IMR-90 (cell line): Measurements from ENCODE around the gene ADCY1. TPM values are rescaled to one million over a fixed set of nuclear protein-coding genes. Genes with fewer than 3 reads are reported as not detected.

ENCODE experiments used
- ATAC-seq: fragments of 200-7000 bp; cut with Tn5 transposase; 2 replicates; pipeline ENCODE4 v1.9.1; 2020; ENCODE audit warnings: low read depth, mild to moderate bottlenecking, moderate library complexity
- BruUV-seq: library from RNA; stranded (reverse); fragments of 400-500 nt; replicated peaks from 2 replicates; lab custom pipeline; 2021; lab: Mats Ljungman, UMichigan
- CTCF ChIA-PET: fragments of 300-600 bp; formaldehyde crosslinking; extraction: SDS; loops from one replicate; lab custom pipeline; 2021; ENCODE audit warnings: antibody characterized with exemption; lab: Yijun Ruan, JAX
- POLR2A ChIA-PET: fragments of 300-600 bp; sonication (Branson Sonifier 250); formaldehyde crosslinking; loops from one replicate; lab custom pipeline; 2022; ENCODE audit warnings: antibody characterized with exemption; ENCODE audit not compliant: unreplicated experiment; lab: Charles Lee
- DNase-seq: peaks from one replicate; pipeline ENCODE4 v3.0.0; 2013
- H2AFZ ChIP-seq: replicated peaks from 2 replicates; pipeline ENCODE3; 2013; ENCODE audit warnings: low read length, mild to moderate bottlenecking; ENCODE audit not compliant: poor library complexity
- H2AK5ac ChIP-seq: 2 replicates; pipeline ENCODE4 v1.6.1; 2013; ENCODE audit warnings: low read depth, low read length, inconsistent platforms
- H2AK9ac ChIP-seq: replicated peaks from 2 replicates; pipeline ENCODE3; 2013; ENCODE audit warnings: mild to moderate bottlenecking, low read depth, low read length, moderate library complexity; ENCODE audit not compliant: poor library complexity
- H2BK120ac ChIP-seq: 2 replicates; pipeline ENCODE4 v1.6.1; 2013; ENCODE audit warnings: low read depth, low read length, inconsistent platforms
- H2BK15ac ChIP-seq: 3 replicates; pipeline ENCODE4 v1.6.1; 2013; ENCODE audit warnings: low read depth, low read length, inconsistent platforms
- H2BK20ac ChIP-seq: 2 replicates; pipeline ENCODE4 v1.6.1; 2013; ENCODE audit warnings: low read depth, mild to moderate bottlenecking, inconsistent platforms, low read length, moderate library complexity
- H2BK5ac ChIP-seq: 2 replicates; pipeline ENCODE4 v1.6.1; 2013; ENCODE audit warnings: mild to moderate bottlenecking, low read depth, low read length, inconsistent platforms; ENCODE audit not compliant: poor library complexity, severe bottlenecking
- H3K14ac ChIP-seq: replicated peaks from 2 replicates; pipeline ENCODE4 v1.6.1; 2013; ENCODE audit warnings: low read depth, low read length, inconsistent platforms
- H3K18ac ChIP-seq: 2 replicates; pipeline ENCODE4 v1.6.1; 2013; ENCODE audit warnings: low read depth, low read length, control low read depth
- H3K23ac ChIP-seq: 2 replicates; pipeline ENCODE4 v1.6.1; 2013; ENCODE audit warnings: low read depth, low read length, inconsistent platforms
- H3K27ac ChIP-seq: 2 replicates; pipeline ENCODE4 v1.5.1; 2013; ENCODE audit warnings: mild to moderate bottlenecking, control low read depth, low read length; ENCODE audit not compliant: insufficient read depth
- H3K27me3 ChIP-seq: 2 replicates; pipeline ENCODE4 v1.6.1; 2013; ENCODE audit warnings: low read length; ENCODE audit not compliant: control insufficient read depth, insufficient read depth
- H3K36me3 ChIP-seq: 2 replicates; pipeline ENCODE4 v1.6.1; 2013; ENCODE audit warnings: low read length, mixed read lengths; ENCODE audit not compliant: control insufficient read depth, insufficient read depth
- H3K4ac ChIP-seq: 2 replicates; pipeline ENCODE4 v1.6.1; 2013; ENCODE audit warnings: low read depth, low read length, inconsistent platforms
- H3K4me1 ChIP-seq: 2 replicates; pipeline ENCODE4 v1.6.1; 2013; ENCODE audit warnings: low read length, mixed read lengths; ENCODE audit not compliant: control insufficient read depth, insufficient read depth
- H3K4me2 ChIP-seq: 2 replicates; pipeline ENCODE4 v1.6.1; 2013; ENCODE audit warnings: low read depth, mild to moderate bottlenecking, control low read depth, low read length, moderate library complexity
- H3K4me3 ChIP-seq: 2 replicates; pipeline ENCODE4 v1.5.1; 2013; ENCODE audit warnings: low read depth, mild to moderate bottlenecking, control low read depth, low read length, moderate library complexity; ENCODE audit not compliant: insufficient read depth
- H3K56ac ChIP-seq: 2 replicates; pipeline ENCODE4 v1.6.1; 2013; ENCODE audit warnings: low read length, inconsistent platforms; ENCODE audit not compliant: insufficient read depth; ENCODE audit errors: extremely low read depth
- H3K79me1 ChIP-seq, 2 experiments: 2 replicates each; pipeline ENCODE4 v1.6.1; 2013; ENCODE audit warnings: low read length in 2 of 2, inconsistent platforms in 1 of 2, low read depth in 1 of 2
- H3K9ac ChIP-seq: 2 replicates; pipeline ENCODE4 v1.6.1; 2013; ENCODE audit warnings: low read depth, low read length, control low read depth
- H3K9me1 ChIP-seq: 2 replicates; pipeline ENCODE4 v1.6.1; 2013; ENCODE audit warnings: low read length, inconsistent platforms; ENCODE audit not compliant: insufficient read depth
- H3K9me3 ChIP-seq: 2 replicates; pipeline ENCODE4 v1.6.1; 2013; ENCODE audit warnings: low read length; ENCODE audit not compliant: control insufficient read depth, insufficient read depth
- H4K20me1 ChIP-seq: 2 replicates; pipeline ENCODE4 v1.6.1; 2013; ENCODE audit warnings: low read length, inconsistent platforms; ENCODE audit not compliant: insufficient read depth
- H4K5ac ChIP-seq: 2 replicates; pipeline ENCODE4 v1.6.1; 2013; ENCODE audit warnings: mild to moderate bottlenecking, low read depth, low read length, control low read depth
- H4K8ac ChIP-seq, 2 experiments: 2 replicates each; pipeline ENCODE4 v1.6.1; 2013; ENCODE audit warnings: low read depth in 2 of 2, low read length in 2 of 2, control low read depth in 1 of 2, inconsistent platforms in 1 of 2
- H4K91ac ChIP-seq: 2 replicates; pipeline ENCODE4 v1.6.1; 2013; ENCODE audit warnings: low read depth, low read length, inconsistent platforms; ENCODE audit not compliant: insufficient read depth
- BHLHE40 ChIP-seq: fragments of 150-350 bp; IDR thresholded peaks from 2 replicates; pipeline ENCODE4 v1.6.1; 2016; ENCODE audit warnings: mild to moderate bottlenecking, low read depth, low read length
- FOS ChIP-seq: fragments of 150-350 bp; IDR thresholded peaks from 2 replicates; pipeline ENCODE4 v1.6.1; 2016; ENCODE audit warnings: low read depth, low read length
- MAFK ChIP-seq: IDR thresholded peaks from 2 replicates; pipeline ENCODE4 v1.6.1; 2012; ENCODE audit warnings: low read depth, low read length, improper control_type of control experiment
- MXI1 ChIP-seq: IDR thresholded peaks from 2 replicates; pipeline ENCODE4 v1.6.1; 2012; ENCODE audit warnings: low read depth, mild to moderate bottlenecking, low read length, moderate library complexity, borderline replicate concordance
- NFE2L2 ChIP-seq: fragments of 150-350 bp; IDR thresholded peaks from 2 replicates; pipeline ENCODE4 v1.6.1; 2016; ENCODE audit warnings: low read depth, mild to moderate bottlenecking, low read length
- POLR2A ChIP-seq: IDR thresholded peaks from 2 replicates; pipeline ENCODE4 v1.6.1; 2012; ENCODE audit warnings: mild to moderate bottlenecking, low read depth, low read length
- RAD21 ChIP-seq: IDR thresholded peaks from 2 replicates; pipeline ENCODE4 v1.6.1; 2012; ENCODE audit warnings: low read length, improper control_type of control experiment
- RCOR1 ChIP-seq: IDR thresholded peaks from 2 replicates; pipeline ENCODE4 v1.6.1; 2012; ENCODE audit warnings: mild to moderate bottlenecking, low read length, improper control_type of control experiment; ENCODE audit not compliant: insufficient replicate concordance
- RFX5 ChIP-seq: IDR thresholded peaks from 2 replicates; pipeline ENCODE4 v1.8.0; 2012; ENCODE audit warnings: low read depth, mild to moderate bottlenecking, low read length, moderate library complexity
- SMC3 ChIP-seq: fragments of 150-350 bp; IDR thresholded peaks from 2 replicates; pipeline ENCODE4 v1.6.1; 2016; ENCODE audit warnings: low read depth, mild to moderate bottlenecking, antibody characterized with exemption, low read length, moderate library complexity
- WGBS, 2 experiments: methylation state at CpG; one replicate each; pipeline versions ENCODE4 v1.1.5 to v1.1.7; 2013; ENCODE audit warnings: missing lambda C conversion rate in 2 of 2; ENCODE audit not compliant: insufficient read length in 1 of 2; ENCODE audit errors: extremely low coverage in 2 of 2; 5-methylcytosine and 5-hydroxymethylcytosine counted together
- dilution Hi-C: fragments of 300-500 bp; cut with HindIII; formaldehyde crosslinking; loops from one replicate; pipeline ENCODE4 v1.14.3; 2018; ENCODE audit warnings: low sequenced_read_pairs; ENCODE audit not compliant: unreplicated experiment
- in situ Hi-C: fragments of 300-500 bp; cut with MboI; formaldehyde crosslinking; loops from 3 replicates; pipeline ENCODE4 v1.14.3; 2019; ENCODE audit warnings: low sequenced_read_pairs, inconsistent platforms, mixed read lengths
- intact Hi-C: fragments of 100-400 bp; cut with micrococcal nuclease; formaldehyde crosslinking; loops from 2 replicates; pipeline ENCODE4 v1.10.0; 2022
- polyA plus RNA-seq, 3 experiments: library from polyadenylated mRNA; depleted of rRNA; stranded (reverse); fragments of >200 nt; gene quantifications; 2 replicates each; pipeline ENCODE4 v1.2.3, GENCODE V29; 2012; ENCODE audit warnings: low replicate concordance in 1 of 3
- total RNA-seq: library from RNA; depleted of rRNA; stranded (reverse); fragments of >200 nt; gene quantifications from 2 replicates; pipeline ENCODE4 v1.2.3, GENCODE V29; 2012
- TF ChIP-seq, protein P1 (sequence below): fragments of 150-350 bp; IDR thresholded peaks from 2 replicates; pipeline ENCODE4 v1.6.1; 2017; ENCODE audit warnings: mild to moderate bottlenecking, antibody characterized with exemption, low read length, low read depth
- TF ChIP-seq, protein P2 (sequence below): conservative IDR thresholded peaks from 2 replicates; pipeline ENCODE4 v1.5.1; 2012; ENCODE audit warnings: mild to moderate bottlenecking, low read depth, low read length, improper control_type of control experiment
- TF ChIP-seq, protein P3 (sequence below): fragments of 150-350 bp; IDR thresholded peaks from 2 replicates; pipeline ENCODE4 v1.6.1; 2016; ENCODE audit warnings: low read depth, mild to moderate bottlenecking, low read length, moderate library complexity, borderline replicate concordance

The ADCY1 gene
- total and polyA plus RNA-seq, 2 of the 4 experiments (the other 2 are of a cell fraction), result 0.18 to 0.24 TPM

DNA sequence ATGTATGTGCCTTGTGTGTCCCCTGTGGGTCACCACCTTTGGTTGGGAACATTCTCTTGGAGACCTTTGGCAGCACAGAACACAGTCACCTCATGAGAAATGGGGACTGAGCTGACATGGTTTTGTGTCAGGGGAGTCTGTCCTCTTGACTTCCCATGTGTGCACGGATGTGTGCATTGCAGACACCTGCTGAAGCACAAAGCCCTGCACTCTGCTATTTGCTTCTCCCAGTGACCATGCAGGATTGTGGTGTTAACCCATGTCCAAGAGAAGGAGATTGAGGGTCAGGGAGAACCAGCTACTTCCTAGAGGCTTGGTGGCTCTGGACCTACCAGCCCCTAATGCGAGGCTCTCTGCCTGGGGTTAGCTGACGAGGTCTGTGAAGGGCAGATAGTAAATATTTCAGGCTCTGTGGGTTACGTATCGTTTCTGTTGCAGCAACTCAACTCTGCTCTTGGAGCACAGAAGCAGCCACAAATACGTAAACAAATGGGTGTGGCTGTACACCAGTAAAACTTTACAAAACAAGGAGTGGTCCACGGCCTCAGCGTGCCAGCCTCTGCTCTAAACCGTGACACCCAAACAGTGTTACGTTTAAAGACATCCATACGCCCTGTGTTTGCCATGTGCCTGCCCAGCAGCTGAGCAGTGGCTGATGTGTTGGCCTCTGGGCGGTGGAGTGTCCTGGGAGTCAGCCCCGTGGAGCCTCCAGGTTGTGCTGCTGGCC lies 51.7 kb downstream of the ADCY1 start:
- Histone ChIP-seq H3K23ac (no peak overlapping the region), H3K27me3 (peaks cover 8% of the 10 kb centered on the region), H3K9me1 (no peaks in the 10 kb centered on the region), H3K27ac (no peak overlapping the region), H3K4me1 (no peaks in the 10 kb centered on the region), H3K56ac (no peak overlapping the region), H3K14ac (no peak overlapping the region), H2BK120ac (no peak overlapping the region), H2BK15ac (no peak overlapping the region), H2AK9ac (no peak overlapping the region), H3K4me3 (no peak overlapping the region), H4K5ac (no peak overlapping the region), H2BK5ac (no peak overlapping the region), H4K91ac (no peak overlapping the region), H3K4ac (no peak overlapping the region), H2AK5ac (no peak overlapping the region), H3K18ac (no peak overlapping the region), H3K4me2 (no peak overlapping the region), H2AFZ (no peak overlapping the region), H3K9ac (no peak overlapping the region), H3K79me1 (no peaks in the 10 kb centered on the region), H3K36me3 (no peaks in the 10 kb centered on the region), H4K20me1 (no peaks in the 10 kb centered on the region; the same call in 1 of the 2 replicates), H3K9me3 (no peaks in the 10 kb centered on the region), H4K8ac (no peak overlapping the region), H2BK20ac (no peak overlapping the region)
- ATAC-seq (no peak), DNase-seq (no peak)
- in situ Hi-C loops, result no loop called here
- 53% methylated on average over 5 of the region's 13 CpGs; no CpG with 5 or more reads in 1 of the 2 experiments for WGBS, 2 experiments
- intact Hi-C loops, result no loop called here
- dilution Hi-C loops, result no loop called here
- ChIA-PET POLR2A (no interaction called here), CTCF (interaction anchor here (0.6 kb wide), 1 partner anchor 105 kb away, joined by 3 read pairs; no protein-coding TSS in a partner anchor)
- TF ChIP-seq FOS (no peak), BHLHE40 (no peak), RFX5 (no peak), POLR2A (no peak), RAD21 (no peak), MAFK (no peak), SMC3 (no peak), NFE2L2 (no peak), RCOR1 (no peak), MXI1 (no peak)
- TF ChIP-seq, protein P1, sequence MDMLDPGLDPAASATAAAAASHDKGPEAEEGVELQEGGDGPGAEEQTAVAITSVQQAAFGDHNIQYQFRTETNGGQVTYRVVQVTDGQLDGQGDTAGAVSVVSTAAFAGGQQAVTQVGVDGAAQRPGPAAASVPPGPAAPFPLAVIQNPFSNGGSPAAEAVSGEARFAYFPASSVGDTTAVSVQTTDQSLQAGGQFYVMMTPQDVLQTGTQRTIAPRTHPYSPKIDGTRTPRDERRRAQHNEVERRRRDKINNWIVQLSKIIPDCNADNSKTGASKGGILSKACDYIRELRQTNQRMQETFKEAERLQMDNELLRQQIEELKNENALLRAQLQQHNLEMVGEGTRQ, result no peak
- TF ChIP-seq, protein P2, sequence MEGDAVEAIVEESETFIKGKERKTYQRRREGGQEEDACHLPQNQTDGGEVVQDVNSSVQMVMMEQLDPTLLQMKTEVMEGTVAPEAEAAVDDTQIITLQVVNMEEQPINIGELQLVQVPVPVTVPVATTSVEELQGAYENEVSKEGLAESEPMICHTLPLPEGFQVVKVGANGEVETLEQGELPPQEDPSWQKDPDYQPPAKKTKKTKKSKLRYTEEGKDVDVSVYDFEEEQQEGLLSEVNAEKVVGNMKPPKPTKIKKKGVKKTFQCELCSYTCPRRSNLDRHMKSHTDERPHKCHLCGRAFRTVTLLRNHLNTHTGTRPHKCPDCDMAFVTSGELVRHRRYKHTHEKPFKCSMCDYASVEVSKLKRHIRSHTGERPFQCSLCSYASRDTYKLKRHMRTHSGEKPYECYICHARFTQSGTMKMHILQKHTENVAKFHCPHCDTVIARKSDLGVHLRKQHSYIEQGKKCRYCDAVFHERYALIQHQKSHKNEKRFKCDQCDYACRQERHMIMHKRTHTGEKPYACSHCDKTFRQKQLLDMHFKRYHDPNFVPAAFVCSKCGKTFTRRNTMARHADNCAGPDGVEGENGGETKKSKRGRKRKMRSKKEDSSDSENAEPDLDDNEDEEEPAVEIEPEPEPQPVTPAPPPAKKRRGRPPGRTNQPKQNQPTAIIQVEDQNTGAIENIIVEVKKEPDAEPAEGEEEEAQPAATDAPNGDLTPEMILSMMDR, result no peak
- TF ChIP-seq, protein P3, sequence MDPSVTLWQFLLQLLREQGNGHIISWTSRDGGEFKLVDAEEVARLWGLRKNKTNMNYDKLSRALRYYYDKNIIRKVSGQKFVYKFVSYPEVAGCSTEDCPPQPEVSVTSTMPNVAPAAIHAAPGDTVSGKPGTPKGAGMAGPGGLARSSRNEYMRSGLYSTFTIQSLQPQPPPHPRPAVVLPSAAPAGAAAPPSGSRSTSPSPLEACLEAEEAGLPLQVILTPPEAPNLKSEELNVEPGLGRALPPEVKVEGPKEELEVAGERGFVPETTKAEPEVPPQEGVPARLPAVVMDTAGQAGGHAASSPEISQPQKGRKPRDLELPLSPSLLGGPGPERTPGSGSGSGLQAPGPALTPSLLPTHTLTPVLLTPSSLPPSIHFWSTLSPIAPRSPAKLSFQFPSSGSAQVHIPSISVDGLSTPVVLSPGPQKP, result no peak
- BruUV-seq, result no TSS peak
